KOPT-K1 (cell line): ENCODE measurements around the gene PPT2.
"Not testable (repeated sequence)": the region's sequence is repeated elsewhere in the genome, so short reads cannot be mapped to it uniquely, and the experiment has no call there.

Experiments
- H3K27ac ChIP-seq: fragments of 200-600 bp; sonication (generic); 2 replicates; pipeline ENCODE4 v1.5.1; 2016; ENCODE audit warnings: antibody characterized with exemption, mild to moderate bottlenecking, low read depth, low read length; ENCODE audit not compliant: poor library complexity, severe bottlenecking
- H3K36me3 ChIP-seq: fragments of 200-600 bp; sonication (generic); 2 replicates; pipeline ENCODE4 v1.5.1; 2017; ENCODE audit warnings: antibody characterized with exemption, mild to moderate bottlenecking, low read length, moderate library complexity; ENCODE audit not compliant: insufficient read depth
- H3K9me3 ChIP-seq: fragments of 200-600 bp; sonication (generic); 2 replicates; pipeline ENCODE4 v1.5.1; 2017; ENCODE audit warnings: antibody characterized with exemption, low read length, mild to moderate bottlenecking; ENCODE audit not compliant: insufficient read depth, poor library complexity, severe bottlenecking

Gene PPT2

GRCh38 chr6:32193096-32193495 is 39.2 kb downstream of the PPT2 start:
- not testable (repeated sequence) for H3K36me3 ChIP-seq, H3K9me3 ChIP-seq
- H3K27ac ChIP-seq = peak overlapping the region; percentile 98

GRCh38 chr6:32194388-32194787 is 40.4 kb downstream of the PPT2 start:
- H3K27ac ChIP-seq = peak overlapping the region; percentile 98
- H3K9me3 ChIP-seq = no peaks in the 10 kb centered on the region
- no peaks in the 10 kb centered on the region for H3K36me3 ChIP-seq

GRCh38 chr6:32194825-32195651 is 41.1 kb downstream of the PPT2 start:
- Histone ChIP-seq H3K9me3 (no peaks in the 10 kb centered on the region), H3K27ac (peak overlapping the region; percentile 98), H3K36me3 (no peaks in the 10 kb centered on the region)

- H3K27ac ChIP-seq = peak overlapping the region; percentile 98
- no peaks in the 10 kb centered on the region for H3K9me3 ChIP-seq
- H3K36me3 ChIP-seq = no peaks in the 10 kb centered on the region
Measured at GRCh38 chr6:32195652-32195901, 41.6 kb downstream of the PPT2 start.

GRCh38 chr6:32195902-32196681 is 42.2 kb downstream of the PPT2 start:
- peak overlapping the region; percentile 98 for H3K27ac ChIP-seq
- no peaks in the 10 kb centered on the region for H3K36me3 ChIP-seq
- no peaks in the 10 kb centered on the region for H3K9me3 ChIP-seq

- no peaks in the 10 kb centered on the region for H3K36me3 ChIP-seq
- H3K9me3 ChIP-seq = no peaks in the 10 kb centered on the region
- H3K27ac ChIP-seq = peak overlapping the region; percentile 98
Measured at GRCh38 chr6:32196682-32197616, 43.0 kb downstream of the PPT2 start.

GRCh38 chr6:32198345-32198696 is 44.4 kb downstream of the PPT2 start:
- H3K27ac ChIP-seq = no peak overlapping the region
- no peaks in the 10 kb centered on the region for H3K36me3 ChIP-seq
- H3K9me3 ChIP-seq = no peaks in the 10 kb centered on the region

GRCh38 chr6:32198866-32199265 is 44.9 kb downstream of the PPT2 start:
- no peaks in the 10 kb centered on the region for H3K9me3 ChIP-seq
- H3K36me3 ChIP-seq = no peaks in the 10 kb centered on the region
- no peak overlapping the region for H3K27ac ChIP-seq

GRCh38 chr6:32200711-32201475 is 47.0 kb downstream of the PPT2 start:
- H3K27ac ChIP-seq = no peak overlapping the region
- H3K9me3 ChIP-seq = no peaks in the 10 kb centered on the region
- H3K36me3 ChIP-seq = no peaks in the 10 kb centered on the region

GRCh38 chr6:32202186-32202585 is 48.2 kb downstream of the PPT2 start:
- Histone ChIP-seq H3K9me3 (no peaks in the 10 kb centered on the region), H3K27ac (peak overlapping the region; percentile 46), H3K36me3 (no peaks in the 10 kb centered on the region)

- no peaks in the 10 kb centered on the region for H3K36me3 ChIP-seq
- no peak overlapping the region for H3K27ac ChIP-seq
- no peaks in the 10 kb centered on the region for H3K9me3 ChIP-seq
Measured at GRCh38 chr6:32203426-32204267, 49.7 kb downstream of the PPT2 start.

- Histone ChIP-seq H3K27ac (no peak overlapping the region), H3K36me3 (no peaks in the 10 kb centered on the region), H3K9me3 (no peaks in the 10 kb centered on the region)
Measured at GRCh38 chr6:32204268-32204715, 50.4 kb downstream of the PPT2 start.

GRCh38 chr6:32208996-32209395 is 55.1 kb downstream of the PPT2 start:
- Histone ChIP-seq H3K36me3 (no peaks in the 10 kb centered on the region), H3K27ac (no peak overlapping the region), H3K9me3 (no peaks in the 10 kb centered on the region)

- no peaks in the 10 kb centered on the region for H3K9me3 ChIP-seq
- H3K27ac ChIP-seq = no peak overlapping the region
- H3K36me3 ChIP-seq = no peaks in the 10 kb centered on the region
Measured at GRCh38 chr6:32210191-32210601, 56.3 kb downstream of the PPT2 start.
